GF-D8 (cell line): ENCODE results near the gene OTOG.
"Not testable (repeated sequence)": the region's sequence is repeated elsewhere in the genome, so short reads cannot be mapped to it uniquely, and the experiment has no call there.

Source experiments
- DNase-seq: peaks from one replicate; lab custom pipeline; 2025; lab: John Stamatoyannopoulos, UW

The OTOG gene

DNA sequence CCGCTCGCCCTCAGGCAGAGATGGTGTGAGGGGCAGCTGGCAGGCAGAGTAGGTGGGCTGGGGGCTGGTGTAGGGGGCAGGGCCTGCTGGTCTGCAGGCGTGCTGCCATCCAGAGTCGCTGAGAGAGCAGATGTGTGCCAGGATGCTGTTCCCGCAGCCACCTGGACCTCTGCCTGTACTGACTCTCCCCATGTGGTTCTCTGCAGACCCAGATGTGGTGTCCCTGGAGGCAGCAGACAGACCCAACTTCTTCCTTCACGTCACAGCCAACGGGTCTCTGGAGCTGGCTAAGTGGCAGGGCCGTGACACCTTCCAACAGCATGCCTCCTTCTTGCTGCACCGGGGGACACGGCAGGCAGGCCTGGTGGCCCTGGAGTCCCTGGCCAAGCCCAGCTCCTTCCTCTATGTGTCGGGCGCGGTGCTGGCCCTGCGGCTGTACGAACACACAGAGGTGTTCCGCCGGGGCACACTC is 58.6 kb downstream of the OTOG start:
- DNase-seq, result no peak

DNA sequence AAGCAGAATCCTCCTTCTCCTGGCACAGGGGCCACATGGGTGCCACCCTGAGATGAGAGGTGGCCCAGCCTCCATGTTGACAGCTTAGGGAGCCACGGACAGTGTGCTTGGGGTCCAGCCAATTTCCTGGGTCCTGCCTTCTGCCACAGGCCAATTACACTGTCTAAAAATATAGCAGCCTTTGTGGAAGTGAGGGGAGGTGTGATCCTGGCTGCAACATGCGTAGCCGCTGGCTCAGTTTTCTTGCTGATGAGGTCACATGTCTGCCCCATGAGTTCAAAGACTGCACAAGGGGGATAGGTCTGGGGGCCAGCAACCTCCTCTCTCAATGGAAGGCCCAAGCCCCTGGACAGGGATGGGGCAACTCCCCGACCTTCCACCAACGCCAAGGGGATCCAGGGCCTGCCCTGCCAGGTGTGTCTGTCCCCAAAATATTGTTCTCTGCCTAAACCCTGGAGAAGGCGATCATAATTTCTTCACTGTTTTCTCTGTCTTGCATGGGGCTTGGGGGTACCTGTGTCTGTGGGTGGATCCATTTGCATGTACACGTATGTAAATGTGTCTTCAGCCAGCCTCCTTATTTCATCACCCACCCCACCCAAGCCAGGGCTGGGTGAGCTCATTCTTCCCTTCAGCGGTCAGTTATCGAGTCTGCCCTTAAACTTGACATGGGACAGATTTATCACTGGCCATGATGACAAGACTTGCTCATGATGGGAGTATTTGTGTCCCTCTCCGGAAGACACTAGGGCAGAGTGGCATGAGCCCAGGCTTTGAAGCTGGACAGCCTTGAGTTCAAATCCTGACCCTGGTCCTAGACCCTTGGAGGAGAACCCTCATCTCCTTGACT is 59.4 kb downstream of the OTOG start:
- DNase-seq, result no peak

DNA sequence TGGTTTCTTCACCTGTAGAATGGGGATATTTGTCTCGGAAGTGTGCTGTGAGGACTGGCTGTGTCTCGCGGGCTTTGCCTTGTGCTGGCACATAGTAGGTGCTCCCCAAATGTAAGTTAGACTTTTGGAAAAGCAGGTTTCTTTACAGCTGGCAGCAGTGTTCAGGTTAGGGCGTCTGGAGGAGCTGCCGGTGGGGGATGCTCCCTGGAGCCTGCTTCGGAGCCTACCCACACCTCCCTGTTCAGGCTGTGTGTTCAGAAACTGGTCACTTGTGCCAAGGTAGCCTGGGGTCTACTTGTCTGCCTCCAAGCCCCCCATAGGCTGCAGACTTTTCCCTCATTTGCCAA is 60.0 kb downstream of the OTOG start:
- no peak for DNase-seq

DNA sequence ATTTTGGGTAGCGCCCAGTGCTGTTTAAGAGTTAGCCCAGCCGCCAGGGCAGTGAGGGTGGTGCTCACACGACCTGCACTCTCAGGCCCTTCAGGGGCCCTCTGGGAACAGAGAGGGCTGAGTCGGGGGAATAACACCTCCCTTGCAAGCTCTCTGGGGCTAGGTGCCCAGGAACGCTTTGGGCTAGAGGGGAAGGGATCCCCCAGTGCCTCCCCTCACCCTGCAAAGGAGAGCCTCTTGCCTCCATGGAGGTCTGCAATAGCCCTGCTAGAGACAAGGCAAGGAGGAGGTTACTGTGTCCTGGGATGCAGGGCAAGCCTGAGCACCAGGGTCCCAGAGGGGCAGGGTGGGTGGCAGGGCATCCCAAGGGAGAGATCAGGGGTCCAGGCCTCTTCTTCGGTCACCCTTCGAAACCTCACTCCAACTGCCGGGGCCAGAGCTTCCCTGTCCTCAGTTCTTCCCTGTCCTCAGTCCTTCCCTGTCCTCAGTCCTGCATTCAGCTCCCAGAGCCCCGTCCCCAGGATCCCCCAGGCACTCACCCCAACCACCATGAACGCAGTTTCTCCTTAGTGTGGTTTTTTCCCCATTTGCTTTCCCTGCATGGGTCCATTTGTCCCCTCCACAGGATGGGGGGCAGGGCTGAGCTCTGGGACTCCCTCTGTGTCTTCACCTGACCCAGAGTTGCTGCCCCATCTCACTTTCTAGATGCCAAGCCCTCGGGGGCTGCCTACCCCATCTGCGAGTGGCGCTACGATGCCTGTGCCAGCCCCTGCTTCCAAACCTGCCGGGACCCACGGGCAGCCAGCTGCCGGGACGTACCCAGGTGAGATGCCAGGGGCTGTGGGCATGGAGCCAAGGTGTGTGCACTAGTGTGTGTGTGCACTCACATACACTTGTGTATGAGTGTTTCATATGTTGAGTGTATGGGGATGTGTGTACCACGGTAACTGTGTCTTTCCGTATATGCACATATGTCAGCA is 60.8 kb downstream of the OTOG start:
- no peak for DNase-seq

DNA sequence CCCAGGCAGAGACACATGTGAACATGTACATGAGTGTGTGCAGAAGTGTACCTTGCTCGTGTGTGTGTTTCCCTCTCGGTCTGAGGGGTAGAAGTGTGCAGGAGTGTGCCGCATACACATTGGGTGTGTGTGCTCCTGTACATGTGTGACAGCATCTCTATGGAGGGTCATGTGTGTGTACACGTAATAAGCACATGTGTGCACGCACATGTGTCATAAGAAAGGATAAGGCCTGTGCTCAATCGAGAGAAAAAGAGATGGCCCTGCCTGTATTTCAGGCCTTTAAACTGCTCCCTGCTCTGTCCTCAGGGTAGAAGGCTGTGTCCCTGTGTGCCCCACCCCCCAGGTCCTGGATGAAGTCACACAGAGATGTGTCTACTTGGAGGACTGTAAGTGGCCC is 61.8 kb downstream of the OTOG start:
- DNase-seq, result no peak

DNA sequence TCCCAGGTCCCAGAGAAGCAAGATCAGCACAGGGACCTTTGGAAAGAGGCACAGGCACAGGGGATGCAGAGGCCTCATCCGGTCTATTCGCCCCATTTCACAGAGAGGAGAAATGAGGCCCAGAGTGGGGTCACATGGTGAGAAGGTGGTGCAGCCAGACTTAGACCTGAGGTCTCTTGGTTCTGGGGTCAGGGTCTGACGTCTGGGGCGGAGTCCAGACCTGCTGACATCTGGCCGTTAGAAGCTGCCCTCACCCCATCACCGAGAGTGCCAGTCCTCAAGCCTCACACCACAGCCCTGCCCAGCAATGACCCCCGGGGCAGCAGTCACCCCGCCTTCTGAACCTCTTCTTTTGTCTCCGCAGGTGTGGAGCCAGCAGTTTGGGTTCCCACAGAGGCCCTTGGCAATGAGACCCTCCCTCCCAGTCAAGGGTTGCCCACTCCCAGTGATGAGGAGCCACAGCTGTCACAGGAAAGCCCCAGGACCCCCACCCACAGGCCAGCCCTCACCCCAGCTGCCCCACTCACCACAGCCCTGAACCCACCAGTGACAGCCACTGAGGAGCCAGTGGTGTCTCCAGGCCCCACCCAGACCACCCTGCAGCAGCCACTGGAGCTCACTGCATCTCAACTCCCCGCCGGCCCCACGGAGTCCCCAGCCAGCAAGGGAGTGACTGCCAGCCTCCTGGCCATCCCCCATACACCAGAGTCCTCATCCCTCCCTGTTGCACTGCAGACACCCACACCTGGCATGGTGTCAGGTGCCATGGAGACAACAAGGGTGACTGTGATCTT is 62.4 kb downstream of the OTOG start:
- DNase-seq, result no peak

DNA sequence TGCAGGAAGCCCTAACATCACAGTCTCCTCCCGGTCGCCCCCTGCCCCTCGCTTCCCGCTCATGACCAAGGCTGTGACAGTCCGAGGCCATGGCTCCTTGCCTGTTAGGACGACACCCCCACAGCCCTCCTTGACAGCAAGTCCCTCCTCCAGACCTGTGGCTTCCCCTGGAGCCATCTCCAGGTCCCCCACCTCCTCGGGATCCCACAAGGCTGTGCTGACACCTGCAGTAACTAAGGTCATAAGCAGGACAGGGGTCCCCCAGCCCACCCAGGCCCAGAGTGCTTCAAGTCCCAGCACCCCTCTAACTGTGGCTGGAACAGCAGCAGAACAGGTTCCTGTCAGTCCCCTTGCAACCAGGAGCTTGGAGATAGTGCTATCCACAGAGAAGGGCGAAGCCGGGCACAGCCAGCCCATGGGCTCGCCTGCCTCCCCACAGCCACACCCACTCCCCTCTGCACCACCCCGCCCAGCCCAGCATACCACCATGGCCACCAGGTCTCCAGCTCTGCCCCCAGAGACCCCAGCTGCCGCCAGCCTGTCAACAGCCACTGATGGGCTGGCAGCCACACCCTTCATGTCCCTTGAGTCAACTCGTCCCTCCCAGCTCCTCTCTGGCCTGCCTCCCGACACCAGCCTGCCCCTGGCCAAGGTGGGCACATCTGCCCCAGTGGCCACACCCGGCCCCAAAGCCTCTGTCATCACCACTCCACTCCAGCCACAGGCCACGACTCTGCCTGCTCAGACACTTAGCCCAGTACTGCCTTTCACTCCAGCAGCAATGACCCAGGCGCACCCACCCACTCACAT is 63.2 kb downstream of the OTOG start:
- no peak for DNase-seq

DNA sequence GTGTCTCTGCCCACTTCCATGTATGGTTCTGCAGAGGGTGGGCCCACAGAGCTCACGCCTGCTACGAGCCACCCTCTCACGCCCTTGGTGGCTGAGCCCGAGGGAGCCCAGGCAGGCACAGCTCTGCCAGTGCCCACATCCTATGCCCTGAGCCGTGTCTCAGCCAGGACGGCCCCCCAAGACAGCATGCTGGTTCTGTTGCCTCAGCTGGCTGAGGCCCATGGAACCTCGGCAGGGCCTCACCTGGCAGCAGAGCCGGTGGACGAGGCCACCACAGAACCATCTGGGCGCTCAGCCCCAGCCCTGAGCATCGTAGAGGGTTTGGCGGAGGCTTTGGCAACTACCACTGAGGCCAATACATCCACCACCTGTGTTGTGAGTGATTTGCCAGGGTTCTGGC is 64.0 kb downstream of the OTOG start:
- no peak for DNase-seq

DNA sequence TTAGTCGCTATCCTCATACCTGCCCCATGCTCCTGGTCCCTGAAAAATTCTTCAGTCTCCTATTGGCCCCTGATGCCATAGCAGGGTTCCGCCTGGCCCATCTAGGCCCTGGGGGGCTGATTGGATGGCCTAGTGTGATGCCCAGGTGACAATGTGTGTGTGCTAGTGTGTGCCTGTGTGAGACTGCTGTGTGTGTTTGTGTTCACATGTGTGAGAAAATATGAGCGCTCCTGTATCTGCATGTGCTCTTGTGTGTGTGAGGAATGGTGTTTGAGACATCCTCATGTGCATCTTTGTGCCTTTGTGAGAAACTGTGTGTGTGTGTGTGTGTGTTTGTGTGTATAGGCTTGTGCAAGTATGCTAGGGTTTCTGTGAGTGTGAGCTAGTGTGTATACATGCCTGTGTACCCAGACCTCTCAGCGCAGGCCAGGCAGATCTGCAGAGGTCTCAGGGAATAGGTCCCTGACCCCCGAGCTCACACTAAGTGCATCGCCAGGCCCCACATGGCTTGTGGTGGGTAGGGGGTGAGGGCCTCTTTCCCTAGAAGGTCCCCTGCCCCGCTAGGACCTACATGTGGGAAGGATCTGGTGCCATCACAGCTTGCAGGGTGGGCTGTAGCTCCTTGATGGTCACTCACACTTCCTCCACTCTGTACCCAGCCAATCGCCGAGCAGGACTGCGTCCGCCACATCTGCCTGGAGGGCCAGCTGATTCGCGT is 64.6 kb downstream of the OTOG start:
- no peak for DNase-seq

DNA sequence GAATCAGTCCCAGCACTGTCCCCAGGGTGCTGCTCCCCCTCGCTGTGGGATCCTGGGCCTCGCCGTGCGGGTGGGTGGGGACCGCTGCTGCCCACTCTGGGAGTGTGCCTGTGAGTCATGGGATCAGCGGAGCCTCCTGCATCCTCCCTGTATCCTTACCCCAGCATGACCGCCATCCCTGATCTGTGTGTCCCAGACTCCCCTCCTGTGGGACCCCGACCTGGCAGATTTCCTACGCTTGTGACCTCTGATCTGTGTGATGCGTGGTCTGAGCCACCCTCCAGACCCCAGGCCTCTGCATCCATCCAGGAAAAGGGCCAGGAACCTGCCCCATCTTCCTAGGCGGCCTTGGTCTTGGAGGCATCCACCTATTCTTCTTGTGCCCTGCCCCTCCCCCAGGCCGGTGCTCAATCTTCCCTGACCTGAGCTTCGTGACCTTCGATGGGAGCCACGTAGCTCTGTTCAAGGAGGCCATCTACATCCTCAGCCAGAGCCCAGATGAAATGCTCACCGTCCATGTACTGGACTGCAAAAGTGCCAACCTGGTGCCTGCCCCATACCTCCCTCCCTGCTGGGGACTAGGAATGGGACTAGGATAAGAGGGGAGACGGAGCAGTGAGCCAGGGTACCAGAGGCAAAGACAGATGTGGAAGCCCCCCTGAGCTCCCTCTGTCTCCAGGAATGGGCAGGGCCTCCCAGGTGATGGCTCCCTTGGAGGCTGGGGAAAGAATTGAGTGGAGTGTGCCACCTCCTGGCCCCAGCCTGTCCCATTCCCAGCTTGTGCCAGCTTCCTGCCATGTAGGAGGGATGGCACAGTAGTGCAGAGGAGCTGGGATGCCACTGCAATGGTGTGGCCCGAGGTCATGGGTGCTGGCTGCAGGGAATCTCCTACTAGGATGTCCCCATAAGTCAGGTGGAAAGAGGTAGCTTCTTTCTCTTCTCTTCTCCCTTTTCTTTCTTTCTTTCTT is 65.4 kb downstream of the OTOG start:
- DNase-seq, result no peak

DNA sequence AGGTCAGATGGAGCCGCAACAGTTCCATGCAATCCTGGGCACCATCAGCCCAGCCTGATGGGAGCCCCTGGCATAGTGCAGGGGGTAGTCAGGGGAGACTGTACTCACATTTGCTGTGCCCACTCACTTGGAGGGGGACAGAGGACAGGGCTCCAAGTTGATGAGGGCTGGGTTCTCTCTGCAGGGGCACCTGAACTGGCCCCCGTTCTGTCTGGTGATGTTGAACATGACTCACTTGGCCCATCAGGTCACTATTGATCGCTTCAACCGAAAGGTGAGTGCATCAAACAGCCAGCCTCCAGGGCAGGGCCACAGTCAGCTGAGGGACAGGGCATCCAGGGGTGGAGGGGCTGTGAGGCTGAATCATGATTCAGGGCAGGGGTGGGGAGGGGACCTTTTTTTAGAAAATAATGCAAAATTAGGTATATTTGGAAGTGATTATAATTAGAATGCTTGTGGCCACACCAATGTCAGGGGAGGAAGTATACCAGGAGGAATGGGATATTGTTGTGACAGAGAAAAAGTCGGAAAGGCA is 66.4 kb downstream of the OTOG start:
- no peak for DNase-seq

DNA sequence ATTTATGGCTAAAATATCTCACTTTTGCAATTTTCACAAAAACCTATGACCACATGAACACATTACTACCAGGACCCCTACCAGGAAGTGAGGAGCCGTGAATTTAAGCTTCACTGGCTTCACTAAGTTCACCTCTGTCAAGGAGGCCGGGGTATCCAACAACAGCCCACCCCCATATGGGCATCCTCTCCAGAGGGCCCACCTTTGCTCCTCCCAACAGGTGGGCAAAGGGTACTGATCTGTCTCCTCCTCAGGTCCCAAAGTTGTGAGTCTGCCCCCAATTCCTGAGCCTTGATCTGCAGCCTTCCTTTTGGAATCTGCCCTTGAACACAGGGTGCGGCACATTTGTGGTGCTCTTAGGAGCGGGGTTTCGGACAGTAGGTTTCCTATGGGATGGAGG is 66.9 kb downstream of the OTOG start:
- no peak for DNase-seq

DNA sequence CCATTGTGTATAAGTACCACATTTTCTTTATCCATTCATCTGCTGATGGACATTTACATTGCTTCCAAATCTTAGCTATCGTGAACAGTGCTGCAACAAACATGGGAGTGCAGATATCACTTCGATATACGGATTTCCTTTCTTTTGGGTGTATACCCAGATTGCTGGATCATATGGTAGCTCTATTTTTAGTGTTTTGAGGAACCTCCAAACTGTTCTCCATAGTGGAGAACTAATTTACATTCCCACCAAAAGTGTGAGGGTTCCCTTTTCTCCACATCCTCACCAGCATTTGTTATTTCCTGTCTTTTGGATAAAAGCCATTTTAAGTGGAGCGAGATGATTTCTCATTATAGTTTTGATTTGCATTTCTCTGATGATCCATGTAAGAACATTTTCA is 75.7 kb downstream of the OTOG start:
- DNase-seq, result not testable (repeated sequence)

DNA sequence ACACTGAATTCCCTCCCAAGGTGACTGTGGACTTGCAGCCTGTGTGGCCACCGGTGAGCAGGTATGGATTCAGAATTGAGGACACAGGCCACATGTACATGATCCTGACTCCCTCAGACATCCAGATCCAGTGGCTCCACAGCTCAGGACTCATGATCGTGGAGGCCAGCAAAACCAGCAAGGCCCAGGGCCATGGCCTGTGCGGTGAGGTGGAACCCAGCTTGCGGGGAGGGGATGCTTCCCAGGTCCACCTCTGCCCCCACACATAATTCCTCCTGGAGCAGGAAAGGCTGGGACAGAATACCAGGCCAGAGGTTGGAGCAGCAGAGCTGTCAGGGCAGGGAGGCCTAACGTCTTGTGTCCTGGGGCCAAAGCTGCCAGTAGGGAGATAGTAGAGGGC is 82.1 kb downstream of the OTOG start:
- no peak for DNase-seq

DNA sequence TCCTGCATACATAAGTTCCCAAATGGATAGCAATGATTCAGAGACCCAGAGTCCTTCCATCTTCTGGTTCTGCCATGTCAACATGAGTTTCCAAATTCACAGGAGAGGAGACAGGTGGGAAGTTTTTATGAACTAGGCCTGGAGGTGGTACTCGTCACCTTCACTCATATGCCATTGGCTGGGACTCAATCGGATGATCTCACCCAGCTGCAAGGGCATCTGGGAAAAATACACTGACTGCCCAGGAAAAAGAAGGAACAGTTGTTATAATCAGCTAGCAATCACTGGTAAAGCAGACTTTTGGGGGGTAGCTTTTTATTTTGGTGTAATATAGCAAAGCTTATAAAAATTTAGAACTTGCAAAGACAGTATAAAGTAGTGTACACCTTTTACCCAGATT is 83.9 kb downstream of the OTOG start:
- DNase-seq, result no peak

DNA sequence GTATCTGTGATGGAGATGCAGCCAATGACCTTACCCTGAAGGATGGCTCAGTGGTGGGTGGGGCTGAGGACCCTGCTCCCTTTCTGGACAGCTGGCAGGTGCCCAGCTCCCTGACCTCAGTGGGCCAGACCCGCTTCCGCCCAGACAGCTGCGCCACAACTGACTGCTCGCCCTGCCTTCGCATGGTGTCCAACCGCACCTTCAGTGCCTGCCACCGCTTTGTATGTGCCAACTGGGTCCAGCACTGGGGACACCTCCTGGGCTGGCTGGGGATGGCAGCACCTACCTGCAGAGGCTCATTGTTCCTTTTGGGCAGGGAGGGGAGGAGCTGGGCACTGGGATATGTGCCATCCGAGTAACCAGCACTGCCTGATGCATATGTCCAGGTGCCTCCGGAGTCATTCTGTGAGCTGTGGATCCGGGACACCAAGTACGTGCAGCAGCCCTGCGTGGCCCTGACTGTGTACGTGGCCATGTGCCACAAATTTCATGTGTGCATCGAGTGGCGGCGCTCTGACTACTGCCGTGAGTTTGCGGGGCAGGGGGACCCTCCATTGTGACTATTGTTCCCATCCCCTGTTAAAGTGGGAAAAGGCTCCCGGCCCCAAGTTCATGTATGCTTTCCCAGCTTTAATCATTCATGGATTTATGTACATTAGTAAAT is 84.8 kb downstream of the OTOG start:
- no peak for DNase-seq

DNA sequence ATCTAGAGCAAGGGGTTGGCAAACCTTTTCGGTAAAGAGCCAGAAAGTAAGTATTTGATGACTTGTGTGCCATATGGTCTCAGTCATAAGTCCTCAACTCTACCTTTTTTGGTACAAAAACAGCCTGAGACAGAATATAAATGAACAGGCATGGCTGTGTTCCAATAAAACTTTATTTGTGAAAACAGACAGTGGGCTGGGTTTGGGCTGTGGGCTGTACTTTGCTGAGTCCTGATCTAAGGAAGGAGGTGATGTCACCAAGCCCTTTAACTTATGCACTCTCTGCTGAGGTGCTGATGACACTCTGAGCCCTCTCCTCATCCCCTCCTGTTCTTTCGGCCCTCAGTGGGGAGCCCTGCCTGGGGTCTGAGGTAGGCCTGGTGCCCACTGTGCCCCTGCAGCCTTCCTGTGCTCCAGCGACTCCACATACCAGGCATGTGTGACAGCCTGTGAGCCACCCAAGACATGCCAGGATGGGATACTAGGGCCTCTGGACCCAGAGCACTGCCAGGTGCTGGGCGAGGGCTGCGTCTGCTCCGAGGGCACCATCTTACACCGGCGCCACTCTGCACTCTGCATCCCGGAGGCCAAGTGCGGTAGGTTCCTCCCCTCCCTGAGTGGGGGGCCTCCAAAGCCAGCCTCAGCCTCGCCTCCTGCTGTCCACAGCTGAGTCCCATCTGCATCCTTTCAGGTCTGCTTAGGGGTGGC is 86.4 kb downstream of the OTOG start:
- DNase-seq, result no peak
